GM21367 (cell line): Measurements from ENCODE around the gene TRIM71.
"Not testable (repeated sequence)": the region's sequence is repeated elsewhere in the genome, so short reads cannot be mapped to it uniquely, and the experiment has no call there.

ENCODE experiments used
- ATAC-seq: cut with Tn5 transposase; IDR thresholded peaks from one replicate; pipeline ENCODE4 v1.9.1; 2021; ENCODE audit not compliant: unreplicated experiment

TRIM71 gene

DNA sequence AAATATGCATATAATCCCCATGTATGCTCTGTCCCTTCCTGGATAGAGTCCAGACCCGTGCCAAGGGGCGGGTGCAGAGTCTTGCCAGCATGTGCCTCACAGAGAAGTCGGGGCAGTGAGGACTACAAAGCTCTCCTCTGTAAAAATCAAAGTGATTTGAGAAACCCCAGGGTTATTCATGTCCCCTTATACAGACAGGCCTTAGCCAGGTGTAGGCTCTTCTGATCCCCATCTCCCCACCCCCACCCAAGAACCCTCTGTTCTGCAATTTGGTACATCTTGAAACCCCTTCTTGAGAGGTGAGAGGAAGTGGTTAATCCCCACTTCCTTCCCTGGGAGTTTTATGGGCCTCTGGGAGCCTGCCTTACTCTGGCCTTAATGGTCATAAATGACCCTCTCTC, 24.7 kb downstream of the TRIM71 start:
- ATAC-seq = no peak

DNA sequence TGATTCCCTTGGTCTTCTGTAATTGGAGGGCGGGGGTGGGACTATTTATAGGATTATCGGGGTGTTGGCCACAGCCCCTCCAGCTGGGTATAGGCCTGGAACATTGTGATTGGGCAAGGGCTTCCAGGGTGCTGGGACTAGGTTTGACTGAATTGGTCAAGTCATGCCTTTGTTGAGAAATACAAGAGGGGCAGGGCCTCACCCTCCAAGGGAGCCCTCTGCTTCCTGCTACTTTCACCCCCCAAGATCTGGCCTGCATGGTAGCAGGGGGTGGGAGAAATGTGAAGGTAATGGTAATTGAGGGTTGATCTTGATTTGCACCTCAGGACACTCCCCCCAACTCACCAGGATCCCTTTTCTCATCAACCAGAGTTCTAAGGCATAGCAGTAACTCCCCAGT, 25.2 kb downstream of the TRIM71 start:
- no peak for ATAC-seq

DNA sequence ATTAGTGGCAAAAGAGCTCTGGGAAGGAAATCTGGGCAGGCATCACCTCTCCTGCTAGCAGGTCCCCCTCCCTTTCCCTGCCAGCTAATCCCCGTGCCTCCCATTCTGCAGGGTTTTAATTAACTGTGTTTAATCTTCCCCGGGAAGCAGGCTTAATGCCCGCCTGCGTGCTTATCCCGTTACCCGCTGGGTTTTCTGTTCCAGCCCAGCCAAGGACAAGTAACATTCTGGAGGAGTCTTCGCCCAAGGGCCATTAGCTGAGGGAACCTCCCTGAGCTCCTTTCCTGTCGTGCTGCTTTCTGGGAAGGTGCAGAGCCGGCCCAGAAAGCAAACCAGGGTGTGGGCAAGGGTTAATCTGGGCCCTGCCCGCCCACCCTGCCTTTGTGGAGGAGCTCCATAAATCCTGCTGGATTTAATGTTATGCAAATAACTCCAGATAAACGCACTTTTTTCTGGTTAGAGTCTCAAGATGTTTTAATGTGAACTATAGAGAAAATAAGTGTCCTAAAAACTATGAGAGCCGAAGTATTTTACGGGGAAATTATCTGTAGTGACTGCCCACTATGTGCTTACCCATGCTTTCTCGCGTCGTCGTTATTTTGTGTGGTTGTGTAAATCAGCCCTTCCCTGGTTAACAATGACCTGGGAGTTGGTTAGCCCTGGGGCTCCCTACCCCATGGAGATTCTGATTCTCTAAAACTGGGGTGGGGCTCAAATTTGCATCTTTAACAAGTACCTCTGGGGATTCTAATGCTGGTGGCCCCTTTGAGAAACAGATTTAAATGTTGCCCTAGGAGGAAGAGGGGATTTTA, 25.9 kb downstream of the TRIM71 start:
- no peak for ATAC-seq

DNA sequence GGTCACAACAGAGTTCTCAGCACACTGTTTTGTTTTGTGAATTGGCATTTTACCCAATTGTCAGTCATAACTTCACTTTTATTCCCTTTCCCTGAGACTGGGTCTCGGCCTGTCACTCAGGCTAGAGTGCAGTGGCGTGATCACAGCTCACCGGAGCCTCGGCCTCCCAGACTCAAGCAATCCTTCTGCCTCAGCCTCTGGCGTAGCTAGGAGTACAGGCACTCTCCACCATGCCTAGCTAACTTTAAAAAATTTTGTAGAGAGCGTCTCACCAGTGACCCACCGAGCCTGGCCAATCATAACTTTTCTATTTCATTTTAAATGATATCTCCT, 26.5 kb downstream of the TRIM71 start:
- ATAC-seq = no peak

DNA sequence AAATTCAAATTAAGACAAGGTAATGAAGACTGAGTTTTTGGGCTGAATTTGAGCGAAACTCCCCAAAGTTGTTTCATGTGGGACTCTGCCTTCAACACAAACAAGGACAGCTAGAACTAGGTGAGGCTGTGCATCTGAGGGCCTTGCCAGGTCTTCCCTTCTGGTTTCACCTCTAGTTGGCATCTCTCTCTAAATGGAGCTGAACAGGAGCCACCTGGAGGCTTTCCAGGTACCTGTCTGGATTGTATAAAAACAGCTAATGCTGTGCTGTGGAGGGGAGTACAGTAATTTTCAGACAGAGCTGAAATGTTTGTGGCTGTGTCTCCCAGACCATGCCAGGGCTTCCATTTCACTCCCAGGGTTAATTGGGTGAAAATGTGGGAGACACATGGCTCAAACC, 27.1 kb downstream of the TRIM71 start:
- ATAC-seq = no peak

DNA sequence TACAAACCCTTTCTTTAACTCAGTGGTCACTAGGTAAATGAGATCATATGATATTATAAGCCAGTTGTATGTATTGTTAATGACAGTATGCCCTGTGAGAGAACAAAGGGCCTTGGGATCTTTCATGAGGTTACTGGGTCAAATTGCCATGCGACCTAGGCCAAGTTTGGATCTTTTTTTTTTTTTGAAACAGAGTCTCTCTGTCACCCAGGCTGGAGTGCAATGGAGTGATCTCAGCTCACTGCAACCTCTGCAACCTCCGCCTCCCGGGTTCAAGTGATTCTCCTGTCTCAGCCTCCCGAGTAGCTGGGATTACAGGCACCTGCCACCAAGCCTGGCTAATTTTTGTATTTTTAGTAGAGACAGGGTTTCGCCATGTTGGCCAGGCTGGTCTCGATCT, 27.7 kb downstream of the TRIM71 start:
- not testable (repeated sequence) for ATAC-seq

DNA sequence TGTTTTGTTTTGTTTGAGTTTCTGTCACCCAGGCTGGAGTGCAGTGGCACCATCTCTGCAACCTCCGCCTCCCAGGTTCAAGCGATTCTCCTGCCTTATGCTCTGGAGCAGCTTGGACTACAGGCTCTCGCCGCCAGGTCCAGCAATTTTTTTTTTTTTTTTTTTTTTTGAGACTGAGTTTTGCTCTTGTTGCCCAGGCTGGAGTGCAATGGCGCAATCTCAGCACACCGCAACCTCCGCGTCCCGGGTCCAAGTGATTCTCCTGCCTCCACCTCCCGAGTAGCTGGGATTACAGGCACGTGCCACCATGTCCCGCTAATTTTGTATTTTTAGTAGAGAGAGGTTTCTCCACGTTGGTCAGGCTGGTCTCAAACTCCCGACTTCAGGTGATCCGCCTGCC, 29.2 kb downstream of the TRIM71 start:
- not testable (repeated sequence) for ATAC-seq

DNA sequence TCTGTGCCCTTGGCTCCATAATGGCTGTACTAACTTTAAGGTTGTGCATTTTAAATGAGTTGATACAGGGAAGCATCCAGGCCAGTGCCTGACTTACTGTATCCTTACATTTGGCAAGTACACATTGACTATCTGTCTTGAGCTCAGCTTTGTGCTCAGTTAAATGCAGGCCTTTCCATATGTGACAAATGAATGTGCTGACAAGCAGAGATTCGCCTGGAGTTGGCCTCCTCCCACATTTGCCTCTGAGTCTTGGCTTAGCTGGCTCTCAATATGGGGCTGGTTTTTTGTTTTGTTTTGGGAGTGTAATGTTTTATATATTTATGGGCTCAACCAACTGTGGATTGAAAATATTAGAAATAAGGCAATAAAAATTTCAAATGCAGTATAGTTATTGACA, 29.7 kb downstream of the TRIM71 start:
- no peak for ATAC-seq

DNA sequence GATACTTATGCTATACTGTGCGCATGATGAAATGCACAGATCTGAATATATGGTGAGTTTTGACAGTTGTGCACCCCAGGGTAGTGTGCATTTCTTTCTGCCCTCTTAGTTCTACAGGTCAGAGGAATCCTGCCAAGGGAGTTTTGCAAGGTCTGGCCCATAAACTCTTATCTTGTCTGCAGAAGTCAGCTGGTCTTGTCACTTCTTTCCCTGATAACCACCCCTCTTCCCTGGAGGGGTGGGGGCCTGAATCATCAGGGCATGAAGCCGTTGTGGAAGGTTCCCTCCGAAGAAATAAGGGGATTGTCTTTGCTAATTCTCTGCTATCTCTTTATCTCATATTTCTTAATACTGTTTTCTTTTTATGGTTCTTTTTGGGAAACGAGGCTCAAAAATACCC, 30.4 kb downstream of the TRIM71 start:
- ATAC-seq = no peak

DNA sequence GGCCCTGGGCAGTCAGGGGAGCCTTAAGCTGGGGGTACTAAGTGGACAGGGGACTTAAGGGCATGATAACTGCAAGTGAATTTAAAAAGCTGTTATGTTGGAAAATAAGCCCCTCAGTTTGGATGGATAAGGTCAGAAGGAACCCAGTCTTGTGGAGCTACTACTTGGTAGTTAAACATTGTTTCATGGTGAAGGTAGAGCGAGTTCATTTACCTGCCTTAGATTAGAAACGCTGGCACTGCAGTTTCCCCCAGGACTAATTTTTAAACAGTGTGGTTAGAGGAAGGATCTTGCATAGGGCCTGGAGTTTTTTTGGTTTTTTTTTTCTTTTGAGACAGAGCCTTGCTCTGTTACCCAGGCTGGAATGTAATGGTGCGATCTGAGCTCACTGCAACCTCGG, 31.2 kb downstream of the TRIM71 start:
- ATAC-seq = no peak

DNA sequence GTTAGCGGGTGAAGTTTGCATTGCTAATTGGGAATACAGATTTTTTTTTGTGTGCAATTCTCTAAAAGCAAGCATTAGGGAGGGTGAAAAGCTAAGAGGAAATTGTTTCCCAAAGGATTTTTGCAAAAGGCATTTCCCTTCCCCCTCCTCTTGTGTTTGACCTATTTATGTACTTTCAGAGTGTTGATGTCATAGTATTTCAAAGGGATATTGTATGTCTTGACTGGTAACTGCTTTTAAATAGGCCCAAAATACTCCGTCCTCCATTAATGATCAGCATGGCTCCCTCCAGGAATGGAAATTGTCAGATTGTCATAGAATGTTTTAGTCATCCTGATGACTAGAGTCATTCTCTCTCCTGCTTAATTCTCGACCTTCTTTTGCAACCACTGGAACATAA, 32.4 kb downstream of the TRIM71 start:
- no peak for ATAC-seq

DNA sequence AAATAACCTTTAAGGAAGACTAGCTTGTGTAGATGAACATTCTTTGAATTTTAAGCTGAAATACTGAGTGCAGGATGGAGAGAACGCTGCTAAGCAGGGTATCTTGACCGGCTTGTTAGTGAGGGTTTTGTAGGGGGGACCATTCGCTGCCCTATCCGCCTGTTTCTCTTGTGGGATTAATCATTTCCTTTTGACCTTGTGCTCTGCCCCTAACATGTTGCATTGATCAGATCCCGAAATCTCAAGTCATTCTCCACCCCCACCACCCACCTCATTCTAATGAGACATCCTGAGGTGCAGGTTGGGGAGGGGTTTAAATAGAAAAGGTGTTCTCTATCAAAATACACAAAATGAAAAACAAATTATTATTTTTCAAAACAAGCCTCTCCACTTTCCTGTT, 32.8 kb downstream of the TRIM71 start:
- no peak for ATAC-seq

DNA sequence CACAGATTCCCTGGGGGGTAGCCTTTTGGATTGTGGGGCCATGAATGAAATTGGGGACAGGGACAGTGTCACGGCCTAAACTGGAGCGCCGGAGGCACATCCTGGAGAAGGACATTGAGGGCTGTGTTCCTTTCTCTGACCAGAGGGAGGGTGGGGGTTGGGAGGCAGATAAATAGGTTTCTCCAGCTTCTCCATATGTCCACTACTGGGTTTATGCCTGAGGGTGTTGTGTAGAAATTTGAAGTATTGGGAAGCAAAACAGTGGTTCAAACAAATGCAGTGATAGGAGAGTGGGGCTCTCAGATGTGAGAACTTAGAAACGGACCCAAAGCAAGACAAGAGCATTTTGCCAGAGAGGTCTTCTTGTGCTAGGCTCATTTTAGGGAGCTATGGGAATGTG, 34.3 kb downstream of the TRIM71 start:
- no peak for ATAC-seq

DNA sequence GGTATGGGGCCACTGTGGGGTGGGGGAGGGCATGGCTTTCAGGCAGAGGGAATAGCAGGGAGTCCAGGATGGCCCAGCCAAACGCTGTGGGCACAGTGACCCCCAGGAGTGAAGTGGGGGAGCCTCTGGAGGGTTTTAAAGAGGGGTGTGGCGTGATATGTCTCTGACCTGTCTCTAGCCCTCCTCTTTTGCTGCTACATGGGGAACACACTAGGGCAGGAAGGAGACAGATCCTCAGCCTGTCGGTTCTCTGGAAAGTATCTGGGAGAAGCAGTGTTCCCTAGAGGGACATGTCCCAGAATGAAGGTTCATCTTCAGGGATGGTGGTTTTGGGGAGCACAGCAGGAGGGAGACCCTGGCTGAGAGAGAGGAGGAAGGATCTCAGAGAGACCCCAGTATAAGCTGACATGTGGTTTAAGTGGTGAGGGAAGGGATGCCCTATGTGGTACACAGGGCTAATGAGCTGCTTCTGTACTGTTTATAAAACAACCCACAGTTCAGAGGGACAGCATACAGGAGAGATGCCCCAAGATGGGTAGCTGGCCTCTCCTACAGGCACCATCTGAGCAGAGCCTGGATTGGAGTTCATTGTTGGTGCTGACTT, 37.7 kb downstream of the TRIM71 start:
- no peak for ATAC-seq

DNA sequence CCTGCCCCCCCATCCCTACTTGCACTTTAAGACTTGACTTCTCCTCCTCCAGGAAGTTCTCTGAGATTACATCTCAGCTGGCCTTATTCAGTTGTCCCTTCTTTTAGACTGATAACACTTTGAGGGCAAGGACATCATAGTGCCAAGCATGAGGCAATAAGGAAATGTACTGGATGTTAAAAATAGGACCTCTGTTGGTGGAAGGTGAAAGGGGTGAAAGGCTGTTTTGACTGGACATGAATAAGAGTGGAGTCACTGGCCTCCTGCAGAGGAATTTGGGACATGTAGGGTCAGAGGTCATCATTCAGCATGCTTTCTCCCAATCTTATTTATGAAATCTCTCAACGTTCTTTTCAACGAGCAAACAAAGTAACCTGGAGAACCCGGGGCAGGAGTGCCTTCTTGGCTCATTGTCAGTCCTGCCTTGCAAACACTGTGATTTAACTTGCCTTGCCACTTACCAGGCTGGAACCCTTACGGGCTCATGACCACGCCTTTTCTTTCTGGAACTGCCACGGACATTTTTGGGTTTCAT, 38.6 kb downstream of the TRIM71 start:
- ATAC-seq = no peak

DNA sequence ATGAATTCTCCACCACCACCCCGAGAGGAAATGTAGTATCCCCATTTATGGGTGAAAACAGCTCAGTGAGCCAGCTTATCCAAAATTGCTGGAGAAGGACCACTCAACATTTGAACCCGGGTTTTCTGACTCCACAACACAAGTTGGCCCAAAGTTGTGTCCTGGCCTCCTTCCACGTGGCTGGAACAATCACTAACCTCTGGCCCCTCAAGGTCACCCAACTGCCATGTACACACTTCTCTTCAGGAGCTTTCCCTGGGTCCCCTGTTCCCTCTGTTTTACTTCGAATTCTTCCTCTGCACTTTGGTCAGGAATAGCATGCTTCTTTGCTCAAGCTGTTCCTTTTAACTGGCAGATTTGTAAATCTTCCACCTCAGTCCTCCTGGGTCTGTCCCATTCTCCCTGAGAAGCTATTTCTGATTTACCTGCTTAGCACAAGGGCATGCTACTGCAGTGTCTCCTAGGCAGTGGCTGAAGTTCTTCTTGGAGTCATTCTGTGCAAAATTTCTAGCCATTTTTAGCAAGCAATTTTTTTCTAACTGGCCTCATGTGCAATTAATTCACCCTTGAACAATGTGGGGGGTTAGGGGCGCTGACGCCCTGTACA, 39.2 kb downstream of the TRIM71 start:
- no peak for ATAC-seq

DNA sequence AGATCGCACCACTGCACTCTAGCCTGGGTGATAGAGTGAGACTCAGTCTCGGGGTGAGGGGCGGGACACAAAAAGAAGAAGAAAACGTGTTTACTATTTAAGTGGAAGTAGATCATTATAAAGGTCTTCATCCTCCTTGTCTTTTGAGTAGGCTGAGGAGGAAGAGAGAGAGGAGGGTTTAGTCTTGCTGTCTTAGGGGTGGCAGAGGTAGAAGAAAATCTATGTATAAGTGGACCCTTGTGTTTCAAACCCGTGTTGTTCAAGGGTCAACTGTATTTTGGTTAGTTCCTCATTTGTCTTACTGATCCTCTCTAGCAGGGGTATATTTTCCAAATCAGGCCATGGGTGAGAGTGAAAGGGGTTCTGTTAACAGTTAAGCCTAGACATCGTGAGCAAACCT, 40.1 kb downstream of the TRIM71 start:
- ATAC-seq = no peak

DNA sequence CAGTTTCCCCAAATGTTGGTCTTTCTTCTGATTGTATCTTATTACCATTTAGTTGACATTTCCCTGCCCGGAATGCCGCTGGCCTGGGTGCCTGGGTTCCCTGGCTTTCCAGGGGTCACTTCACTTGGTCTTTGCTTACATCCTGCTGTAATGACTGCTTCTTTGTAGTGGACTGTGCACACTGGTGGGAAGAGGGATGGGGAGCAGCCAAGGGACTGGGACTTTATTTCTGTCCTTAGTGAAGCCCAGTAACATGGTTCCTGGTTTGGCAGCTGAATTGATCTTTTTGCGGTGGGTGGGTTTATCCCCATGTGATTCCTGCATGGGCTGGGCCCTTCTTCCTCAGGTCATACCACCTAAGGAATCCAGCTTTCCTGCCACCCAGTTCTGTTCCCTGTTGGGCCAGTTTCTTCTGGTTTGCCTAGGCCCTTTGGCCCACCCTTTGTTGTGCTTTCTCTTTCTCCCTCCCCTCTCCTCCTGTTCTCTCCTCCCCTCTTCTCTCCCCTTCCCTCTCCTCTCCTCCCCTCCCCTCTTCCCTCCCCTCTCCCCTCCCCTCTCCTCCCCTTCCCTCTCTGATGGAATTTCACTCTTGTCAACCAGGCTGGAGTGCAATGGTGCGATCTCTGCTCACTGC, 41.9 kb downstream of the TRIM71 start:
- ATAC-seq = no peak

DNA sequence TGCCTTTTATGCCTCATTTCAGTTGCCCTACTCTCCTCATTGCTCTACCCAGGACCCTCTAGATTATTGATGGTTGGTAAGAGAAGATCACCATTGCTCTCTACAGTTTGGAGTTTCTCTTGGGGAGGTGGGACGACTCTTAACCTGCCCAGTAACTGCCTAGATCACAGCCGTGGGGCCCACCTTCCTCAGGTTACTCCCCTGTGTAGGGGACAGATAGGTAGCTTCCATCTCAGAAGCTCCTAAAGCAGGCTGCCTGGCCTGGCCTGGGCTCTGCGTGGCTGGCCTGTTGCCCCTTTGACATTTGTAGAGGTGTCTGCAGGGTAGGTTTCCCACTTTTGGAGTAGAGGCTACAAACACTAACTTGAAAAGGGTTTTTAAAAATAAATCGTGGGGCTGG, 42.7 kb downstream of the TRIM71 start:
- no peak for ATAC-seq

DNA sequence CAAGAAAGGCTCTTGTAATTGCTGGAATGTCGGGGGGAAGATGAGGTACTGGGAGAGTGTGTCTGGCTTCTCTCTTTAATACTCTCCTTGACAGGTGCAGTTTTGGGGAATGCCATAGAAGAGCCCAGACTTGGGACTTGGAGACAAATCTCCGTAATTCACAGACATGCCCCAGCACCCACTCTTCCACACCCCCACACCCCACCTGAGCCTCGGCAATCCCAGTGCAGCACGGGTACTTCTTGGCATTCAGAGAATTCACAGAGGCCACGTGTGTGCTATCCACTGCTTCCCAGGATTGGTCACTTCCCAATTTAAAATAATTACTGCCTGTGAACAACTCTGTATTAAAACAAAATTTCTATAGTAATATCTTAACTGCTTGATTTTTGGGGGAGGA, 43.9 kb downstream of the TRIM71 start:
- no peak for ATAC-seq

DNA sequence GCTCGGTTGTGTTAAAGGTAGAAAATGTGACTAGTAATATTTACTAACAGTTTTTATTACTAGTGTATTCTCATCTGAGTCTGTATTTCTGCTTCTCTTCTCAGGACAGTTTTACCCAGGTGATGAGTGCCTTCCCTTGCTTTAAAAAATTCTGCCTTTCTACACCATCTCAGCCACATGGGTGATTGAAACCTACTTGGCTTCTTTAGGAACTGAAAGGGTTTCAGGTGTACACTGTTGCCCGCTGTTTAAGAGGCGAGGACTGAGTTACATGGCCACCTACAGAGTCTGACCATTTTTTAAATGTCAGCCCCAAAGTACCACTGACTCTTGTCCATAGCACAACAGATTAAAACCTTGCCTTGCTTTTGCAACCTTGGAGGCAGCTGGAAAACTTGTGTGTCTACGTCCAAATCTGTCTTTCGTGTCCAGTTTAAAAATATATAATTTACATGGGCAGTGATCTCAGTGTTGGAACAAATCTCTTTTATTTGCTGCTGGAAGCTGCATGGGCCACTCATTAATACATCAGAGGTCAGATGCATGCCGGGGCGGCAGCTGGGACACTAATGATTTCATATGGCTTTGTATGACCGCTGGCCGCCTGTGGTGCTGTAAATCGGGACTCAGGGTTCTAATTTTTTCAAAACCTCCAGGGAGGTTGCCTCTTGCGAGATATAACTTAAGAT, 44.6 kb downstream of the TRIM71 start:
- ATAC-seq = no peak
